HEK293 (cell line): ENCODE results near the gene ZSCAN2.

Experiments
- BCL11A ChIP-seq: fragments of 450-650 bp; formaldehyde crosslinking; IDR thresholded peaks from 2 replicates; pipeline ENCODE4 v1.5.1; 2016; ENCODE audit warnings: low read depth, missing biosample characterization, missing genetic modification characterization
- CTCF ChIP-seq: fragments of 450-650 bp; formaldehyde crosslinking; IDR thresholded peaks from 2 replicates; pipeline ENCODE4 v1.5.1; 2016; ENCODE audit warnings: missing biosample characterization, missing genetic modification characterization
- EGR2 ChIP-seq: fragments of 450-650 bp; formaldehyde crosslinking; IDR thresholded peaks from 2 replicates; pipeline ENCODE4 v1.5.1; 2016; ENCODE audit warnings: low read depth, missing biosample characterization, missing genetic modification characterization
- HIC1 ChIP-seq: fragments of 450-650 bp; formaldehyde crosslinking; IDR thresholded peaks from 2 replicates; pipeline ENCODE4 v1.5.1; 2016; ENCODE audit warnings: missing biosample characterization, missing genetic modification characterization
- KLF10 ChIP-seq: fragments of 450-650 bp; IDR thresholded peaks from 2 replicates; pipeline ENCODE4 v1.5.1; 2018; ENCODE audit warnings: missing biosample characterization, mild to moderate bottlenecking, missing genetic modification characterization
- KLF17 ChIP-seq: fragments of 450-650 bp; formaldehyde crosslinking; IDR thresholded peaks from 2 replicates; pipeline ENCODE4 v1.5.1; 2016; ENCODE audit warnings: missing biosample characterization, missing genetic modification characterization
- KLF7 ChIP-seq: fragments of 450-650 bp; formaldehyde crosslinking; IDR thresholded peaks from 2 replicates; pipeline ENCODE4 v1.5.1; 2016; ENCODE audit warnings: missing biosample characterization, missing genetic modification characterization, borderline replicate concordance
- ZBTB11 ChIP-seq: fragments of 450-650 bp; formaldehyde crosslinking; conservative IDR thresholded peaks from 2 replicates; pipeline ENCODE4 v1.5.1; 2016; ENCODE audit warnings: low read depth, missing biosample characterization, missing genetic modification characterization
- ZBTB26 ChIP-seq: fragments of 450-650 bp; formaldehyde crosslinking; optimal IDR thresholded peaks from 2 replicates; pipeline ENCODE3; 2016; ENCODE audit warnings: missing biosample characterization, mild to moderate bottlenecking, missing genetic modification characterization
- ZEB2 ChIP-seq: fragments of 450-650 bp; formaldehyde crosslinking; IDR thresholded peaks from 2 replicates; pipeline ENCODE4 v1.5.1; 2016; ENCODE audit warnings: missing biosample characterization, missing genetic modification characterization
- ZNF157 ChIP-seq: fragments of 450-650 bp; formaldehyde crosslinking; IDR thresholded peaks from 2 replicates; pipeline ENCODE4 v1.5.1; 2016; ENCODE audit warnings: missing biosample characterization, missing genetic modification characterization
- ZNF2 ChIP-seq: fragments of 450-650 bp; formaldehyde crosslinking; IDR thresholded peaks from 2 replicates; pipeline ENCODE4 v1.5.1; 2016; ENCODE audit warnings: missing biosample characterization, missing genetic modification characterization
- ZNF449 ChIP-seq: fragments of 450-650 bp; formaldehyde crosslinking; IDR thresholded peaks from 2 replicates; pipeline ENCODE4 v1.5.1; 2017; ENCODE audit warnings: missing biosample characterization, mild to moderate bottlenecking, missing genetic modification characterization, moderate library complexity
- ZNF548 ChIP-seq: fragments of 450-650 bp; formaldehyde crosslinking; IDR thresholded peaks from 2 replicates; pipeline ENCODE4 v1.5.1; 2016; ENCODE audit warnings: missing biosample characterization, missing genetic modification characterization
- ZNF549 ChIP-seq: fragments of 450-650 bp; IDR thresholded peaks from 2 replicates; pipeline ENCODE4 v1.5.1; 2018; ENCODE audit warnings: missing biosample characterization, missing genetic modification characterization, mild to moderate bottlenecking, inconsistent platforms, moderate library complexity
- ZNF571 ChIP-seq: fragments of 450-650 bp; formaldehyde crosslinking; IDR thresholded peaks from 2 replicates; pipeline ENCODE4 v1.5.0; 2017; ENCODE audit warnings: missing biosample characterization, missing genetic modification characterization
- ZNF600 ChIP-seq: fragments of 450-650 bp; formaldehyde crosslinking; IDR thresholded peaks from 2 replicates; pipeline ENCODE4 v1.5.1; 2016; ENCODE audit warnings: missing biosample characterization, missing genetic modification characterization
- ZNF843 ChIP-seq: fragments of 450-650 bp; formaldehyde crosslinking; IDR thresholded peaks from 2 replicates; pipeline ENCODE4 v1.5.1; 2016; ENCODE audit warnings: missing biosample characterization, missing genetic modification characterization
- ZXDB ChIP-seq: fragments of 450-650 bp; formaldehyde crosslinking; IDR thresholded peaks from 2 replicates; pipeline ENCODE4 v1.5.1; 2016; ENCODE audit warnings: missing biosample characterization, missing genetic modification characterization

ZSCAN2 gene

GRCh38 chr15:84658080-84658787, 57.4 kb downstream of the ZSCAN2 start, which contains the start of gene NMB (continued):
- TF ChIP-seq EGR2 (0 out of 2 replicates have a peak, but pooled peaks have one; percentile 9), CTCF (peak; percentile 92), ZEB2 (0 out of 2 replicates have a peak, but pooled peaks have one; percentile 46), ZBTB11 (tag by site-specific recombination) (peak; percentile 70), ZXDB (tag by site-specific recombination) (peak; percentile 73; the same call in 1 of the 2 replicates), ZNF2 (tag by site-specific recombination) (peak; percentile 68; the same call in 1 of the 2 replicates), BCL11A (tag by site-specific recombination) (peak; percentile 51; the same call in 1 of the 2 replicates), ZNF548 (tag by site-specific recombination) (no peak), KLF7 (tag by site-specific recombination) (no peak), ZBTB26 (tag by site-specific recombination) (peak; percentile 70), ZNF843 (tag by site-specific recombination) (no peak), ZNF600 (tag by site-specific recombination) (peak; percentile 81), KLF17 (tag by site-specific recombination) (peak; percentile 21; the same call in 1 of the 2 replicates), ZNF549 (tag by site-specific recombination) (no peak), ZNF571 (tag by site-specific recombination) (no peak), HIC1 (tag by site-specific recombination) (peak; percentile 61), ZNF157 (no peak), ZNF449 (peak; percentile 83; the same call in 1 of the 2 replicates), KLF10 (tag by site-specific recombination) (0 out of 2 replicates have a peak, but pooled peaks have one; percentile 15)
